Fibroblast of lung (primary cell): Measurements from ENCODE around the gene FYB2. TPM values are rescaled to one million over a fixed set of nuclear protein-coding genes. Genes with fewer than 3 reads are reported as not detected.

Source experiments
- DNase-seq, 2 donors: peaks; one replicate each; pipeline versions ENCODE4 v3.0.0 to v3.0.0-alpha.2; 2010; ENCODE audit warnings: low read depth in 2 of 2
- H2AFZ ChIP-seq: 2 replicates; pipeline ENCODE4 v1.5.1; 2012; ENCODE audit warnings: low read length, control low read depth, inconsistent platforms
- H3K27ac ChIP-seq: 2 replicates; pipeline ENCODE4 v1.5.1; 2011; ENCODE audit warnings: low read length, control low read depth; ENCODE audit not compliant: insufficient read depth
- H3K27me3 ChIP-seq: 2 replicates; pipeline ENCODE4 v1.5.1; 2011; ENCODE audit warnings: mild to moderate bottlenecking, low read length; ENCODE audit not compliant: control insufficient read depth, insufficient read depth
- H3K36me3 ChIP-seq: 2 replicates; pipeline ENCODE4 v1.5.1; 2011; ENCODE audit warnings: low read length; ENCODE audit not compliant: control insufficient read depth, insufficient read depth
- H3K4me1 ChIP-seq: 2 replicates; pipeline ENCODE4 v1.5.1; 2011; ENCODE audit warnings: low read length; ENCODE audit not compliant: control insufficient read depth, insufficient read depth; ENCODE audit errors: extremely low read depth
- H3K4me2 ChIP-seq: 2 replicates; pipeline ENCODE4 v1.5.1; 2011; ENCODE audit warnings: low read length, control low read depth; ENCODE audit not compliant: insufficient read depth; ENCODE audit errors: extremely low read depth
- H3K4me3 ChIP-seq, 4 experiments: fragments of 200-600 bp in 1 of 4; sonication (generic) in 1 of 4; replicated peaks in 1 of 4; 2 replicates each; pipeline ENCODE4 v1.5.1; 2011 to 2016; ENCODE audit warnings: low read length in 4 of 4, low read depth in 3 of 4, mild to moderate bottlenecking in 3 of 4, control low read depth in 2 of 4, inconsistent platforms in 1 of 4, mixed read lengths in 1 of 4; ENCODE audit not compliant: insufficient read depth in 1 of 4; ENCODE audit errors: control extremely low read depth in 1 of 4
- H3K79me2 ChIP-seq: 2 replicates; pipeline ENCODE4 v1.5.1; 2012; ENCODE audit warnings: mild to moderate bottlenecking, low read length, inconsistent platforms; ENCODE audit not compliant: control insufficient read depth, insufficient read depth
- H3K9ac ChIP-seq: 2 replicates; pipeline ENCODE4 v1.5.1; 2011; ENCODE audit warnings: mild to moderate bottlenecking, low read length, control low read depth; ENCODE audit not compliant: insufficient read depth
- H3K9me3 ChIP-seq: 2 replicates; pipeline ENCODE4 v1.5.1; 2012; ENCODE audit warnings: low read depth, low read length; ENCODE audit not compliant: control insufficient read depth, insufficient read depth
- H4K20me1 ChIP-seq: 2 replicates; pipeline ENCODE4 v1.5.1; 2011; ENCODE audit warnings: low read length; ENCODE audit not compliant: control insufficient read depth, insufficient read depth; ENCODE audit errors: extremely low read depth
- CTCF ChIP-seq, 2 donors: IDR thresholded peaks in 1 of 2; conservative IDR thresholded peaks in 1 of 2; 1 replicate in 1 of 2; 2 replicates in 1 of 2; pipeline ENCODE4 v1.5.1; 2011 to 2012; ENCODE audit warnings: low read length in 2 of 2, control low read depth in 1 of 2, inconsistent platforms in 1 of 2, low read depth in 1 of 2, mild to moderate bottlenecking in 1 of 2
- EZH2 ChIP-seq: IDR thresholded peaks from 2 replicates; pipeline ENCODE4 v1.5.1; 2012; ENCODE audit warnings: low read length, control low read depth, mild to moderate bottlenecking; ENCODE audit errors: missing control alignments
- polyA plus RNA-seq, 2 donors: library from polyadenylated mRNA; depleted of rRNA in 1 of 2; stranded (reverse) in 1 of 2; unstranded in 1 of 2; fragments of >200 nt; gene quantifications; 2 replicates each; pipeline ENCODE4 v1.2.1, GENCODE V29; 2011 to 2012; ENCODE audit warnings: missing spikeins in 1 of 2
- total RNA-seq: library from RNA; depleted of rRNA; stranded (reverse); fragments of >200 nt; gene quantifications from 2 replicates; pipeline ENCODE4 v1.2.1, GENCODE V29; 2014

The FYB2 gene
- total and polyA plus RNA-seq, 2 donors (not counting 1 experiment from before 2014, with no cell fraction given) = not detected

GRCh38 chr1:56821462-56821797, 2.2 kb upstream of the FYB2 start:
- Histone ChIP-seq H3K79me2 (no peaks in the 10 kb centered on the region), H3K9me3 (no peaks in the 10 kb centered on the region), H3K9ac (no peak overlapping the region), H3K4me2 (no peak overlapping the region), H4K20me1 (no peaks in the 10 kb centered on the region), H3K4me1 (peaks cover 8% of the 10 kb centered on the region), H3K36me3 (no peaks in the 10 kb centered on the region), H3K27ac (no peak overlapping the region), H3K4me3 (no peak overlapping the region), H3K27me3 (no peaks in the 10 kb centered on the region), H2AFZ (peak overlapping the region; percentile 39)
- DNase-seq = peak; percentile 26 to 43
- TF ChIP-seq EZH2 = no peak
- TF ChIP-seq CTCF (conservative IDR thresholded peaks at IDR 0.05 in 1 of 2, IDR thresholded peaks at IDR 0.05 in 1 of 2; ENCODE audit: low read depth in 1 of 2, low read length in 2 of 2) = no peak

DNA sequence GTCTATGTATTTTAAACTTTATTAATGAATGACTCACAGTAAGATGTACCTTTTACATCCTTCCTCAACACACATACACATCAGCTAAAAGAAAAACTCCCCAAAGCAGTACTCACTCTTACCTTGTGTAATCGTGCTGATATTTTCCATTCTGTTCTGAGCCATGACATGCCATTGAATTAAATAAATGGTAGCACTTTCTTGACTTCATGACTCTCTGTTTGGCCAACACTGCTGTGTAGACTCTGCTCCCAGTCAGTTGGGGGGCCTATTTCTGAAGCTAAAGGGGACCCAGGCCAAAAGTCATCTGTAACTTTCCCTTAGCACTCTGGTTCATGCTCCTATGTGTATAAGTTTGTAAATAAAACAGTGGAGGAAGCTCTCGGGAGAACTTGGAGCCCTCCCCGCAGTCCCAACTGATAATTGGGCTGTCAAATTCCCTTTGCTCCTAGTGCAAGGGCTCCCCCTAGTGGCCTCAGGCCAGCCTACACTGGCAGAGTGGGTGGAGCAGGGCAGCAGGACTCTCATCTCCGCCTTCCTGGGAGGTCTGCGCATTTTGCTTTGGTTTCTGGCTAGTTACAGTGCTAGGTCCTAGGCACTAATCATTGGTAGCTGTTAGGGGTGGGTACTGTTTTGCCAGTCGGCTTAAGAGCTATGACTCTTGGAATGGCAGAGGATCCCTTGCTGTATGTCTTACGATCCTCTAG, 1.7 kb upstream of the FYB2 start:
- Histone ChIP-seq H3K79me2 (no peaks in the 10 kb centered on the region), H4K20me1 (no peaks in the 10 kb centered on the region), H3K4me3 (no peak overlapping the region), H3K27ac (no peak overlapping the region), H3K4me2 (peak overlapping the region; percentile 48), H3K9me3 (no peaks in the 10 kb centered on the region), H3K36me3 (no peaks in the 10 kb centered on the region), H3K9ac (no peak overlapping the region), H3K4me1 (peaks cover 8% of the 10 kb centered on the region), H3K27me3 (no peaks in the 10 kb centered on the region), H2AFZ (peak overlapping the region; percentile 39)
- TF ChIP-seq EZH2 = no peak
- TF ChIP-seq CTCF (conservative IDR thresholded peaks at IDR 0.05 in 1 of 2, IDR thresholded peaks at IDR 0.05 in 1 of 2; ENCODE audit: low read depth in 1 of 2, low read length in 2 of 2) = peak; percentile 97 to 98
- peak; percentile 58 to 78 for DNase-seq

DNA sequence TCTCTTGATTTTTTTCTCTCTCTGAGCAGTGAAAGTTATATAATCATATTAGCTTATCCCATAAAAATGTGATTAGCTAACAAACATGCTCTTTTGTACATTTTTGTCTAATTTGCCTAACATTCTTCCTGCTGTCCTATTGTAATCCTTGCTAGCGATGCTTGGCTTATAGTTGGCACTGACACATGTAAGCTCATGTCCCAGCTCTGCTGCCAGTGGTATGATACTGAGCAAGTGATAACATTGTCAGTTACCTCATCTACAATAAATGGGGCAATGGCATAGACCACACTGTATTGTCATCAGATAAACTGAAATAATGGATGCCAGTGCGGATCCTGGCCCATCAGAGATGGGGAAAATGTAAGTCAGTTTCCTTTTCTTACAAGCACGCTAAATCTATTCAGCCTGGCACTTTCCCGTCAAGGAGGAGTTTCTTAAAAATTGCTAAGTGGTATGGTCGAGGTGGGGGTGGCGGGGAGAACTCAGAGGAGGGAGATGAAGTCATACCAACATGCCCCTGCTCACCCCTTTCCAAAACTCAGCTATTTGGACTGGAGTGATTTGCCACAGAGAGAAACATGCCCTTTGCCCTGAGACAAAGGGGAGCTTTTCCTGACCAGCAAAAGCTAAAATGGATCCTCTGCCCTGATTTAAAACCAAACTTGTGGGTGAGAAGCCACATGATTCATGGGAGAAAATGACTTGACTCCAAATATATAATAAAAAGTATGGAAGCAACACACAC, 1.3 kb downstream of the FYB2 start:
- H3K4me2 ChIP-seq = no peak overlapping the region

More for the DNA sequence above, 1.3 kb downstream of the FYB2 start:
- peaks cover 2% of the 10 kb centered on the region for H3K4me1 ChIP-seq
- no peak overlapping the region for H2AFZ ChIP-seq
- H4K20me1 ChIP-seq = no peaks in the 10 kb centered on the region
- no peak for TF ChIP-seq CTCF (conservative IDR thresholded peaks at IDR 0.05 in 1 of 2, IDR thresholded peaks at IDR 0.05 in 1 of 2; ENCODE audit: low read depth in 1 of 2, low read length in 2 of 2)
- TF ChIP-seq EZH2 = no peak
- H3K79me2 ChIP-seq = no peaks in the 10 kb centered on the region
- no peak overlapping the region for H3K4me3 ChIP-seq
- peak in 1 of 2 donors; percentile 28 for DNase-seq
- H3K9me3 ChIP-seq = no peaks in the 10 kb centered on the region
- H3K9ac ChIP-seq = no peak overlapping the region
- no peak overlapping the region for H3K27ac ChIP-seq
- H3K27me3 ChIP-seq = peaks cover 3% of the 10 kb centered on the region
- H3K36me3 ChIP-seq = no peaks in the 10 kb centered on the region
